Osteocyte (in vitro differentiated cells): ENCODE data around the gene EPHB6. TPM values are rescaled to one million over a fixed set of nuclear protein-coding genes. Genes with fewer than 3 reads are reported as not detected.

Experiments
- DNase-seq: peaks from one replicate; pipeline ENCODE4 v3.0.0; 2021; ENCODE audit warnings: mixed read lengths; ENCODE audit not compliant: unreplicated experiment; ENCODE audit errors: extremely low spot score
- H3K27ac Mint-ChIP-seq: one replicate; pipeline ENCODE4 v1.8.0; 2021; ENCODE audit warnings: mild to moderate bottlenecking, mixed read lengths; ENCODE audit not compliant: unreplicated experiment
- H3K27me3 Mint-ChIP-seq: one replicate; pipeline ENCODE4 v1.8.0; 2021; ENCODE audit warnings: mixed read lengths; ENCODE audit not compliant: unreplicated experiment
- H3K36me3 Mint-ChIP-seq: one replicate; pipeline ENCODE4 v1.8.0; 2021; ENCODE audit warnings: mixed read lengths; ENCODE audit not compliant: unreplicated experiment
- H3K4me1 Mint-ChIP-seq: one replicate; pipeline ENCODE4 v1.8.0; 2021; ENCODE audit warnings: mixed read lengths; ENCODE audit not compliant: unreplicated experiment
- H3K4me3 Mint-ChIP-seq: one replicate; pipeline ENCODE4 v1.8.0; 2021; ENCODE audit warnings: mild to moderate bottlenecking, moderate library complexity, mixed read lengths; ENCODE audit not compliant: unreplicated experiment
- H3K9me3 Mint-ChIP-seq: one replicate; pipeline ENCODE4 v1.8.0; 2021; ENCODE audit warnings: mixed read lengths; ENCODE audit not compliant: unreplicated experiment
- total RNA-seq: library from RNA; stranded (reverse); gene quantifications from 2 replicates; pipeline ENCODE4 v1.2.1, GENCODE V29; 2021
- TF ChIP-seq, protein P1 (sequence below): fragments of 200-600 bp; sonication (generic); IDR thresholded peaks from 2 replicates; pipeline ENCODE4 v1.5.0; 2021; ENCODE audit warnings: antibody characterized with exemption, mild to moderate bottlenecking, moderate library complexity

Gene EPHB6
- total RNA-seq, 1 donor from 2014 or later, result 13.7 TPM

DNA sequence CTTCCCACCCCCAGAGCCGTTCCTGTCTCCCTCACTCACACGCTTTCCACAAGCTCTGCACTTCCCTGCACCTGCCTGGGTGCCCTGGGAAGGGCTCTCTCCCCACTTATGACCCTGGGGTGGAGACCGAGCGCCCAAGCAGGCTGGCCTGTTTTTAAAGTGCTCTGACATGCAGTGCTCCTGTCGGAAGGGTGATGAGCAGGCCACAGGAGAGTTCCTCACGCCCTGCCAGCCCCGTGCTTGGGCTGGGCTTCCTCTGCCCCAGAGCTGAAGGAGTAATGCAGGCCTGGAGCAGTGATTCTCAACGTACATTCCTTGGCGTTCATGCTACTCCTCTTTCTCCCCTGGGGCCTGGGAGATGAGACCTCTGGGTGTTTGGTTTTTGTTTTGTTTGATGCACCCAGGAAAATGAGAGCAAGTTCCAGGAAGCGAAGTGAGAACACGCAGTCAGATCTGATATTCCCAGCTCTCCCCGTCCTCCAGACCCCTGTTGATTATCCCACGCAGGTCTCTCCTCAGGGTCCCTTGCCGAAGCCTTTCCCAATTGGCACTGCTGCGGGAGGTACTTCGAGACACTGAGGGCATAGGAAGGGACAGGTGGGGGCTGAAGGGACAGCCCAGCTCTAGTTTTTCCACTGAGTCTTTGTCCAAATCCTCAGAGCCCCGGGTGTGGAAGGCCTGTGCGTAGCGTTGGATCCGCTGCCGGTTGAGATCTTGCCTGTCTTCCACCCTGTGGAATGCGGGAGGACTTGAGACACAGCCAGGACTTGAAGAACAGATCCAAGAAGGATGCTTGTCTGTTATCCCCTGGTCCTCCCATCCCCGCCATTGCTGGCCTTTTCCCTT is 16.6 kb downstream of the EPHB6 start:
- H3K27me3 Mint-ChIP-seq, result no peaks in the 10 kb centered on the region
- H3K27ac Mint-ChIP-seq, result no peak overlapping the region
- H3K9me3 Mint-ChIP-seq, result no peaks in the 10 kb centered on the region
- H3K4me1 Mint-ChIP-seq, result no peaks in the 10 kb centered on the region
- TF ChIP-seq, protein P1, sequence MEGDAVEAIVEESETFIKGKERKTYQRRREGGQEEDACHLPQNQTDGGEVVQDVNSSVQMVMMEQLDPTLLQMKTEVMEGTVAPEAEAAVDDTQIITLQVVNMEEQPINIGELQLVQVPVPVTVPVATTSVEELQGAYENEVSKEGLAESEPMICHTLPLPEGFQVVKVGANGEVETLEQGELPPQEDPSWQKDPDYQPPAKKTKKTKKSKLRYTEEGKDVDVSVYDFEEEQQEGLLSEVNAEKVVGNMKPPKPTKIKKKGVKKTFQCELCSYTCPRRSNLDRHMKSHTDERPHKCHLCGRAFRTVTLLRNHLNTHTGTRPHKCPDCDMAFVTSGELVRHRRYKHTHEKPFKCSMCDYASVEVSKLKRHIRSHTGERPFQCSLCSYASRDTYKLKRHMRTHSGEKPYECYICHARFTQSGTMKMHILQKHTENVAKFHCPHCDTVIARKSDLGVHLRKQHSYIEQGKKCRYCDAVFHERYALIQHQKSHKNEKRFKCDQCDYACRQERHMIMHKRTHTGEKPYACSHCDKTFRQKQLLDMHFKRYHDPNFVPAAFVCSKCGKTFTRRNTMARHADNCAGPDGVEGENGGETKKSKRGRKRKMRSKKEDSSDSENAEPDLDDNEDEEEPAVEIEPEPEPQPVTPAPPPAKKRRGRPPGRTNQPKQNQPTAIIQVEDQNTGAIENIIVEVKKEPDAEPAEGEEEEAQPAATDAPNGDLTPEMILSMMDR, result no peak
- peak; percentile 80 for DNase-seq
- H3K36me3 Mint-ChIP-seq, result no peaks in the 10 kb centered on the region
- no peak overlapping the region for H3K4me3 Mint-ChIP-seq

DNA sequence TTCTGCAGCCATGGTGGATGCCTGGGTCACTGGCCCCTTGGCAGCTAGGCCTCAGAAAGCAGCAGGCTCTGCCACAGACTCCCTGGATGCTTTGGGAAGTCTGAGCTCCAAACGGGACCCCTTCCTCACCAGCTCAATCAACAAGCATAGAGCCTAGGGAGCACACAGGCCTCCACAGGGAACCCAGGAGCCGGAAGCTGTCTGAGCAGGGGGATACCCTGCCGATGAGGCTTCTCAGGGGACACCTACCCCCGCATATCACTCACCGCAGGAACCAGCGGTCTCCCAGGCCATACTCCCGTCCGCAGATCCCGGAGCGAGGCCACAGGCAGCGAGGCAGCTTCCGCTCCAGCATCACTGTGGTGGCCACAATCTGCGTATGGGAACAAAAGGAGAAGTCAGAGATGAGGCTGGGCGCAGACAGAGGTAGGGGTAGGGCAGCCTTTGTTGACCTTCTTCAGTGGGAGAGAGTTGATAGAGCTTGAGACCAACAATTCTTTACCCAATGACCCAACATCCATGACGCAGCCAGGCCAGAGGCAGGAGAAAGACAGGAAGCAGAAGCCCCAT is 17.3 kb downstream of the EPHB6 start:
- Mint-ChIP-seq H3K9me3 (no peaks in the 10 kb centered on the region), H3K36me3 (no peaks in the 10 kb centered on the region), H3K27ac (no peak overlapping the region), H3K4me3 (no peak overlapping the region), H3K4me1 (no peaks in the 10 kb centered on the region), H3K27me3 (no peaks in the 10 kb centered on the region)
- peak; percentile 82 for DNase-seq
- TF ChIP-seq, protein P1, result no peak

DNA sequence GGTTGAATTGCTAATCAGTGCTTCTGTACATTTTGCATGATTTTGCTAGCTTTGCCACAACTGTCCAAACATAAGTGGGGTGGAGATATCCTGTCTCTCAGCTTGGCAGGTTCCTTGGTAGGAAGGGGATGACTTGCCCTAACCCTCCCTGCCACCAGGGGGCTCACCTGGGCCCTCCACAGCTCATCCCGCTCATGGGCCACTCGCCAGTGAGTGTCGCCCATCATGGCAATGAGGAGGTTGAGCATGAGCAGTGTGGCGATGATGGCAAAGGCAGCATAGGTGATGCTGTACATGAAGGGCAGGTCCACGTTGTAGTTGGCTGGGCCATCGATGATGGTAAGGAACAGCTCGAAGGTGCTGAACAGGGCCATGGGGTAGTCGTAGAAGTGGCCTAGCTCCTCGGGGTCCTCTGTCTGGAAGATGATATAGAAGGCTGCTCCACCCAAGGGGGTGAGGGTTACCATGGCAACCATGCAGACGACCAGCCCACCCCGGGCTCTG is 18.5 kb downstream of the EPHB6 start:
- H3K9me3 Mint-ChIP-seq, result no peaks in the 10 kb centered on the region
- H3K4me3 Mint-ChIP-seq, result no peak overlapping the region
- no peak overlapping the region for H3K27ac Mint-ChIP-seq
- DNase-seq, result peak; percentile 65
- H3K27me3 Mint-ChIP-seq, result no peaks in the 10 kb centered on the region
- TF ChIP-seq, protein P1, result peak; percentile 43
- H3K4me1 Mint-ChIP-seq, result no peaks in the 10 kb centered on the region
- H3K36me3 Mint-ChIP-seq, result no peaks in the 10 kb centered on the region

DNA sequence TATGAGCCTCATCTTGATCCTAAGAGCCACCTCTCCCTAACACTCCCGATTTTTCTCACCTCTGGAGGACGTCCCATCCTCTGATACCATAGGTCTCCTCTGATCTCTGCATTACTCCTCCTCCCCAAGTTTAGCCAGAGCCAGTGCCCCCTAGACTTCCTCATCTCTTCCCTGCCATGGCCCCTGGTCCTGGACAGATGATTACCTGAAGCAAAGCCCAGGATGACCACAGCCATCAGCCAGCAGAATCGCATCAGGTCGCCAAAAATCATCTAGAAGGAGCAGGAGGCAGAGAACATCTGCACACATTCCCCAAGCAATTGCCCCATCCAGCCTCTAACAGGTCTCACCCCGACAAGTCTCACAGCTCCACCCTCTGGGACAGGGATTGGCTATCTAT is 19.0 kb downstream of the EPHB6 start:
- no peak overlapping the region for H3K27ac Mint-ChIP-seq
- TF ChIP-seq, protein P1, result no peak
- no peaks in the 10 kb centered on the region for H3K36me3 Mint-ChIP-seq
- H3K4me3 Mint-ChIP-seq, result no peak overlapping the region
- H3K27me3 Mint-ChIP-seq, result peaks cover 3% of the 10 kb centered on the region
- H3K4me1 Mint-ChIP-seq, result no peaks in the 10 kb centered on the region
- H3K9me3 Mint-ChIP-seq, result no peaks in the 10 kb centered on the region
- no peak for DNase-seq

DNA sequence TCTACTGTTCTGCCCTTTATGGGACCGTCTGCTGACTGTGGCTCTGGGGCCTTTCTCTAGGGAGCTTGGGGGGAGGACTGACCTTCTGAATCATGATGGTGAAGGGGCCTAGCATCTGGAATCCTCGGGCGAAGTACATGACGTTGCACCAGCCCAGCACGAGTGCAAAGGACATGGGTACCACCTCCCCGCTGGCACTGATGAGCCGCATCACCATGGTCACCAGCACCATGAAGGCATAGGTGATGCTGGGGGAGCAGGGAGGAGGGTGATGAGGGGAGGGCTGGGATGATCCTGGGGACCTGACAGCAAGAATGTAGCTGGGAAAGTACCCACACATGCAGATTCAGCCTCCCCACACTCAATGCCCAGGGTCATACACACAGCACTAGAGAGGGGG is 19.5 kb downstream of the EPHB6 start:
- Mint-ChIP-seq H3K9me3 (no peaks in the 10 kb centered on the region), H3K27ac (no peak overlapping the region), H3K27me3 (peaks cover 3% of the 10 kb centered on the region), H3K36me3 (no peaks in the 10 kb centered on the region), H3K4me1 (no peaks in the 10 kb centered on the region), H3K4me3 (no peak overlapping the region)
- TF ChIP-seq, protein P1, result no peak
- no peak for DNase-seq
